Skeletal muscle satellite cell (primary cell): ENCODE data around the gene SPA17.

ENCODE experiments used
- H3K27me3 ChIP-seq: 2 replicates; pipeline ENCODE4 v1.7.0; 2013; ENCODE audit warnings: low read length; ENCODE audit not compliant: control insufficient read depth, insufficient read depth
- H3K36me3 ChIP-seq: 2 replicates; pipeline ENCODE4 v1.7.0; 2013; ENCODE audit warnings: mild to moderate bottlenecking, control low read depth, low read length; ENCODE audit not compliant: insufficient read depth
- H3K4me1 ChIP-seq: 2 replicates; pipeline ENCODE4 v1.7.0; 2013; ENCODE audit warnings: low read length; ENCODE audit not compliant: control insufficient read depth, insufficient read depth
- H3K4me2 ChIP-seq: 2 replicates; pipeline ENCODE4 v1.7.0; 2013; ENCODE audit warnings: mild to moderate bottlenecking, low read length
- H3K4me3 ChIP-seq: 2 replicates; pipeline ENCODE4 v1.7.0; 2013; ENCODE audit warnings: low read length
- H3K9ac ChIP-seq: 2 replicates; pipeline ENCODE4 v1.7.0; 2013; ENCODE audit warnings: mild to moderate bottlenecking, low read depth, low read length, moderate library complexity
- H3K9me3 ChIP-seq: replicated peaks from 2 replicates; pipeline ENCODE4 v1.7.0; 2013; ENCODE audit warnings: mild to moderate bottlenecking, control low read depth, low read length

SPA17 gene

GRCh38 chr11:124643605-124644425, 29.9 kb upstream of the SPA17 start:
- Histone ChIP-seq H3K9ac (peak overlapping the region; percentile 40), H3K9me3 (no peaks in the 10 kb centered on the region), H3K4me1 (peaks cover 19% of the 10 kb centered on the region), H3K36me3 (no peaks in the 10 kb centered on the region), H3K4me2 (peak overlapping the region; percentile 64), H3K4me3 (peak overlapping the region; percentile 11), H3K27me3 (no peaks in the 10 kb centered on the region)

- peak overlapping the region; percentile 64 for H3K4me2 ChIP-seq
- H3K9ac ChIP-seq, result peak overlapping the region; percentile 40
- H3K9me3 ChIP-seq, result no peaks in the 10 kb centered on the region
- H3K4me1 ChIP-seq, result peaks cover 19% of the 10 kb centered on the region
- H3K27me3 ChIP-seq, result no peaks in the 10 kb centered on the region
- H3K4me3 ChIP-seq, result no peak overlapping the region
- no peaks in the 10 kb centered on the region for H3K36me3 ChIP-seq
These were observed 29.1 kb upstream of the SPA17 start for GRCh38 chr11:124644426-124645280.

GRCh38 chr11:124646148-124646547, 27.6 kb upstream of the SPA17 start:
- H3K9me3 ChIP-seq, result no peaks in the 10 kb centered on the region
- no peak overlapping the region for H3K9ac ChIP-seq
- H3K4me1 ChIP-seq, result peaks cover 19% of the 10 kb centered on the region
- no peak overlapping the region for H3K4me2 ChIP-seq
- no peaks in the 10 kb centered on the region for H3K36me3 ChIP-seq
- H3K27me3 ChIP-seq, result no peaks in the 10 kb centered on the region
- H3K4me3 ChIP-seq, result no peak overlapping the region

GRCh38 chr11:124648610-124649009, 25.1 kb upstream of the SPA17 start:
- no peaks in the 10 kb centered on the region for H3K9me3 ChIP-seq
- H3K27me3 ChIP-seq, result no peaks in the 10 kb centered on the region
- no peak overlapping the region for H3K9ac ChIP-seq
- no peak overlapping the region for H3K4me2 ChIP-seq
- H3K36me3 ChIP-seq, result peaks cover 3% of the 10 kb centered on the region
- no peak overlapping the region for H3K4me3 ChIP-seq
- peaks cover 10% of the 10 kb centered on the region for H3K4me1 ChIP-seq

GRCh38 chr11:124656774-124657630, 16.7 kb upstream of the SPA17 start:
- H3K4me3 ChIP-seq, result no peak overlapping the region
- H3K27me3 ChIP-seq, result no peaks in the 10 kb centered on the region
- no peak overlapping the region for H3K4me2 ChIP-seq
- H3K9me3 ChIP-seq, result no peaks in the 10 kb centered on the region
- H3K4me1 ChIP-seq, result no peaks in the 10 kb centered on the region
- no peak overlapping the region for H3K9ac ChIP-seq
- H3K36me3 ChIP-seq, result peaks cover 4% of the 10 kb centered on the region

- no peaks in the 10 kb centered on the region for H3K27me3 ChIP-seq
These were observed 15.8 kb upstream of the SPA17 start for GRCh38 chr11:124657904-124658303.

GRCh38 chr11:124658501-124658900, 15.2 kb upstream of the SPA17 start:
- Histone ChIP-seq H3K4me2 (no peak overlapping the region), H3K9ac (no peak overlapping the region), H3K4me3 (no peak overlapping the region), H3K4me1 (no peaks in the 10 kb centered on the region), H3K27me3 (no peaks in the 10 kb centered on the region), H3K9me3 (no peaks in the 10 kb centered on the region), H3K36me3 (peaks cover 3% of the 10 kb centered on the region)

More at GRCh38 chr11:124657904-124658303, 15.8 kb upstream of the SPA17 start:
- Histone ChIP-seq H3K4me2 (no peak overlapping the region), H3K9ac (no peak overlapping the region), H3K4me3 (no peak overlapping the region), H3K36me3 (peaks cover 3% of the 10 kb centered on the region), H3K9me3 (no peaks in the 10 kb centered on the region), H3K4me1 (no peaks in the 10 kb centered on the region)

- H3K4me2 ChIP-seq, result no peak overlapping the region
- H3K36me3 ChIP-seq, result peaks cover 3% of the 10 kb centered on the region
- H3K9ac ChIP-seq, result no peak overlapping the region
- H3K9me3 ChIP-seq, result no peaks in the 10 kb centered on the region
- no peaks in the 10 kb centered on the region for H3K27me3 ChIP-seq
- no peak overlapping the region for H3K4me3 ChIP-seq
- H3K4me1 ChIP-seq, result no peaks in the 10 kb centered on the region
These were observed 14.7 kb upstream of the SPA17 start for GRCh38 chr11:124658986-124659385.

- Histone ChIP-seq H3K9me3 (no peaks in the 10 kb centered on the region), H3K36me3 (peaks cover 3% of the 10 kb centered on the region), H3K27me3 (no peaks in the 10 kb centered on the region), H3K9ac (no peak overlapping the region), H3K4me3 (no peak overlapping the region), H3K4me2 (no peak overlapping the region), H3K4me1 (no peaks in the 10 kb centered on the region)
These were observed 12.2 kb upstream of the SPA17 start for GRCh38 chr11:124661553-124661952.

GRCh38 chr11:124662106-124662505, 11.6 kb upstream of the SPA17 start:
- H3K4me3 ChIP-seq, result no peak overlapping the region
- no peaks in the 10 kb centered on the region for H3K4me1 ChIP-seq
- H3K36me3 ChIP-seq, result peaks cover 3% of the 10 kb centered on the region
- no peak overlapping the region for H3K4me2 ChIP-seq
- no peaks in the 10 kb centered on the region for H3K27me3 ChIP-seq
- no peaks in the 10 kb centered on the region for H3K9me3 ChIP-seq
- H3K9ac ChIP-seq, result no peak overlapping the region

GRCh38 chr11:124663861-124664260, 9.8 kb upstream of the SPA17 start:
- no peaks in the 10 kb centered on the region for H3K4me1 ChIP-seq
- H3K4me3 ChIP-seq, result no peak overlapping the region
- H3K9ac ChIP-seq, result no peak overlapping the region
- H3K9me3 ChIP-seq, result no peaks in the 10 kb centered on the region
- H3K4me2 ChIP-seq, result no peak overlapping the region
- no peaks in the 10 kb centered on the region for H3K27me3 ChIP-seq
- H3K36me3 ChIP-seq, result peaks cover 3% of the 10 kb centered on the region
